GM21360 (cell line): ENCODE data around the gene EXOSC7.
"Not testable (repeated sequence)": the region's sequence is repeated elsewhere in the genome, so short reads cannot be mapped to it uniquely, and the experiment has no call there.

Source experiments
- ATAC-seq: cut with Tn5 transposase; IDR thresholded peaks from one replicate; pipeline ENCODE4 v1.9.1; 2021; ENCODE audit warnings: mild to moderate bottlenecking, moderate library complexity; ENCODE audit not compliant: unreplicated experiment

EXOSC7 gene

DNA sequence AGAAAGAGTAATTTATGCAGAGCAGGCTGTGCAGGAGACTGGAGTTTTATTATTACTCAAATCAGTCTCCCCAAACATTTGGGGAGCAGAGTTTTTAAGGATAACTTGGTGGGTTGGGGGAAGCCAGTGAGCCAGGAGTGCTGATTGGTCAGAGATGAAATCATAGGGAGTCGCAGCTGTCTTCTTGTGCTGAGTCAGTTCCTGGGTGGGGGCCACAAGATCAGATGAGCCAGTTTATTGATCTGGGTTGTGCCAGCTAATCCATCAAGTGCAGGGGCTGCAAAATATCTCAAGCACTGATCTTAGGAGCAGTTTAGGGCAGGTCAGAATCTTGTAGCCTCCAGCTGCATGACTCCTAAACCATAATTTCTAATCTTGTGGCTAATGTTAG, 77.8 kb downstream of the EXOSC7 start:
- not testable (repeated sequence) for ATAC-seq

DNA sequence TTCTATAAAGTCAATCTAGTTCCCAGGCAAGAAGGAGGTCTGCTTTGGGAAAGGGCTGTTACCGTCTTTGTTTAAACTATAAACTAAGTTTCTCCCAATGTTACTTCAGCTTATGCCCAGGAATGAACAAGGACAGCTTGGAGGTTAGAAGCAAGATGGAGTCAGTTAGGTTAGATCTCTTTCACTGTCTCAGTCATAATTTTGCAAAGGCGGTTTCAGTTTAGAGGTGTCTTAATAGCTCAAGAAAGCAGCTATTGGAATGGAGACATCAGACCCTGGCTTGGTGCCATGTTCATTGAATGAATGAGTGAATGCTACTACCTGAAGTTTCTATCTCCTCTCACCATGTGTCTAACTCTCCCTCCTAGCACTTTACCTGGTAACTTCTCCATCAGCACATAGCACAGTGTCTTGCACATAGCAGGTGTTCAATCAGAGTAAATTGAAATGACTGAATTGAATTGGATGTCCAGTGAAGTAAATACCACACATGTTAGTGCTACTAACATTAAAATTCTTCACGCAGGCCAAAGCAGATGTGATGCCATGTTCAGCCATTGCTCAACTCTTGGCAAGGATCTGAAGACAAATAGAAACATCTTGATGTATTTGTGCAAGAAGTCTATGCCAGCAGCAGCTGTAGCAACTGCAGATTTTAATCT, 78.3 kb downstream of the EXOSC7 start:
- no peak for ATAC-seq

DNA sequence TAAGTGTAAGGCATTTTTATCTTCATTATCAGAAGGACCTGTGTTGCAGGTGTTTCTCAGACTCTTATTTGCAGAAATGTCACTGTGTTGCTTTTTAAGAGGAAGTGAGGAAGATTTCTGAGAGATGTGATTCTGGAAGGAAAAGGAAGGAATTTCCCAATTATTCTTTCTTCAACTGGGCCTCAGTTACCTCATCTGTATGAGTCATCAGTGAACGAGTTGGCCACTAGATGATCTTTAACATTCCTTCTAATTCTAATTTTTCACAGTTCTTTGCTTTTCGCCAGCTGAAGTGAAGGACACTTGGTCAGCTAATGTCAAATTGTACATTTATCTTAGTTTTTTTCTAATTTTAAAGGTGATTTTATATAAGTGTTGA, 79.0 kb downstream of the EXOSC7 start:
- no peak for ATAC-seq

DNA sequence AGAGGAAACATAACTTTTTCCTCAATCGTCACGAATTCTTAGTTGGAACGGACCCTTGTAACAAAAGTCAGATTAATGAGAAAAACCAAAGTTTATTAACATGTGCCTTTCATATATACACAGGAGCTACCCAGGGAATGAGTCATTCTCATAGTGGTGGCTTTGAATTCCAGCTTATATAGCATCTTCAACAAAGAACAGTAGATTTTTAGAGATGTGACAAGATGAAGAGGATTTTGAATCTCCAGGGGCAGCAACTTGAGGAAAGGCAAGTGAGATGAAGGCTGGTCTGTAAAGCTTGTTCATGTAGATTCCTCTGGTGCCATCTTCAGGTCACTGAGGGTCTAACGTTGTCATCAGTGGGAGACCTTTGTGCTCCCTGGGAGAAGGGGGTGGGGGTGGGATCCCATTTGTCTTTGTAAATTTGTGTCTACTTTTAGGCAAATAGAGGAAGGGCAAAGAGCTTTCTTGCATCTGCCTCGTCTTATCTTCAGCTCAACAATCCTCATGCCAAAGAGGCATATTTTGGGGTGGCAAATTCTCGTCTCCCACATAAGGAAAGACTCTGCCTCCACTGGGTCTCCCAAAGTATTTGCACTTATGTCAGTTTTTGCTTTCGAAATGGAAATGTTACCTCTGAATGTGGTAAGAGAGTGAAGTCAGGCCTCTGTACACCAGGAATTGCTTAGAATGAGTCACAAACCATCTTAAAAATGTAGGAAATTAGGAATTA, 79.5 kb downstream of the EXOSC7 start:
- no peak for ATAC-seq

DNA sequence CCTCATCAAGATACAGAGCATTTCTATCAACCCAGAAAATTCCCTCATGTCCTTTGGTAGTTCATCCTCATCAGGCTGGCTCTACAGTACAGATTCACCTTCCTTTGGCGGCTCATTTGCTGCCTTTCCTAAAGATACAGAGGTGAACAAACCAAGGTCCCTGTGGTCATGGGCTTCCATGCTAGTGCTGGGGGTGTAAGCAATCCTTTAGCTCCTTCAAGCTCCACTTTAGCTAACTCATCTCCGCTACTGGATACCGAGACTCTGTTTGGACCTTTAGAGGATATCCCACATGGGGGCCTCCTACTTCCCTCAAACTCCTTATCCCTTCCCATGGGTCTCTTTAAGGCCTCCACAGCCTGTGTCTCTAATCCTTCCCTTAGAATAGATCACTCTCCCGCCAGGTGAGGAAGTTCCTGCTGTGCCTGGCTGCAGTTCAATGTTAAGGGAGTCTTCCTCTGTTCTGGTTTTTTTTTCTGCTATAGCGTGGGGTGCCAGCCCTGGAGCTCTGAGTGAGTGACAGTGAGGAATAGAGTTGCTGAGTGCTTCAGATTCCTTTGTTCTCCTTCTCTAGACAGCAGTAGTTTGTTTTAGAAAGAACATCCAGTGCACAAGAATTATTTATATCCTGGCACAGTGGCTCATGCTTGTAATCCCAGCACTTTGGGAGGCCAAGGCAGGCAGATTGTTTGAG, 80.7 kb downstream of the EXOSC7 start:
- ATAC-seq, result no peak

DNA sequence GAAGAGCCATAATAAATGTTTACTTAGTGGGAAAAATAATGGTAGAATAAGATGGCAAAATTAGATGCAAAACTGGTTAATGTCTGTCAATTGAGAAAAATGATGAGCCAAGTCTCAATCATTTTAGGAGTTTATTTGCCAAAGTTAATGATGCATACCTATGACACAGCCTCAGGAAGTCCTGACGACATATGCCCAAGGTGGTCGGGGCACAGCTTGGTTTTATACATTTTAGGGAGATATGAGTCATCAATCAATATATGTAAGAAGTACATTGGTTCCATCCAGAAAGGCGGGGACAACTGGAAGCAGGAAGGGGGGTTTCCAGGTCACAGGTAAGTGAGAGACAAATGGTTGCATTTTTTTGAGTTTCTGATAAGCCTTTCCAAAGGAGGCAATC, 81.5 kb downstream of the EXOSC7 start:
- no peak for ATAC-seq

DNA sequence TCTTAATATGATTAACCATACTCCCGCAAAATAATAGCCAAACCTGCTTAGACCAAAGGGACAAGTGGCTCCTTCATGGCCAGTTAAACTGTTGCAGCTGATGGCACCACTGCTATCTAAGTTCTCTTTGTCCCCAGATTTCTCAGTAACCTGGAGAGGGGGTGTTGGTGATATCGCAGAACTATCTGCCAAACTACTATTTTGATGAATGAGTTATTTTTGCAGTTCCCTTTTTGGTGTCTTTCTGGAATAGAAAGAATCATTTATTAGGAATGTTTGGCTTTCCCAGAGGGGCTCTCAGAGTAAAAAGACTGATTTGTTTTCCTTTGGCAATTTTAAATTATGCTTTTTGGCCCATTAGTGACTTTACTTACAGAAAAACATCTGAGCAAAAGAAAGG, 83.1 kb downstream of the EXOSC7 start:
- ATAC-seq, result no peak

DNA sequence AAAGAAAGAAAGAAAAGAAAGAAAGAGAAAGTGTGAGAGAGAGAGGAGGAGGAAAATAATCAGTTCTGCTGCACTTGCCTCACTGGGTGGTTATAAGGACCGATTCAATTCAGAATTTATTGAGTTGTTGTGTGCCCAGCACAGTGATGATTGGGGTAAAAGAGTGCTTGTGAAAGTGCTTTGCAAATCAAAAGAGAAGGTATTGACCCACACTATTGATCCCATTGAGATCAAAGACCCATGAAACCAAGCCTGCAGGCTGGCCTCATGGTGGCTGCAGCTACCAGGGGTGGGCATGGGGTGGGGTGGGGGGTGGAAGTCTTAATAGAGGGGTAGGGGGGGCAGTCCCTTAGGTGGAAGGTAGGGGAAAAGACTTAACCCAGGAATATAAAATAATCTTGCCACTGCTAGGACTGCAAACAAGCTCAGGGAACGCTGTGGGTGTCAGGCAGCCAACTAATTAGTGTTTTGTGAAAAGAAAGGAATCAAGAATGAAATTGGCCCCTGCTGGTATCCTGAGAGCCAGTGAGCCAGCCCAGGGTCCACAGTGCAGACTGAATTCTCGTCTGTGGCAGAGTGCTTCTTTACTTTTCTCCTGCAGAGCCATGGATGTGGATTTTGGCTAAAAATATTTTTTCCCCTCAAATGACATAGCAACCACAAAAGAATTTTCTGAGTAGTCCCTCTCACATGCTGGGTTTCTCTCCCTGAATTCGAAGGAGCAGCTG, 84.3 kb downstream of the EXOSC7 start:
- ATAC-seq, result no peak
